ENCODE measurements around the gene RACK1.
A peak's percentile ranks its signal among the peaks of the same experiment; 100 is the strongest.

The RACK1 gene

GRCh38 chr5:181192337-181193046 is 51.2 kb downstream of the RACK1 start:
- Histone ChIP-seq H3K27ac (peak overlapping the region; percentile 84), H3K36me3 (no peaks in the 10 kb centered on the region), H3K27me3 (peaks cover 39% of the 10 kb centered on the region), H3K4me3 (ENCODE audit: low read depth in 1 of 2, low read length in 1 of 2) (peak overlapping the region; percentile 77 to 86), H3K4me1 (ENCODE audit: control insufficient read depth in 1 of 2, insufficient read depth in 1 of 2, low read depth in 1 of 2, low read length in 1 of 2) (peaks cover 39 to 47% of the 10 kb centered on the region in 2 experiments), H3K9me3 (no peaks in the 10 kb centered on the region)
- no peak for TF ChIP-seq CTCF (IDR thresholded peaks at IDR 0.05)

- TF ChIP-seq CTCF (IDR thresholded peaks at IDR 0.05) = peak; percentile 56
- Histone ChIP-seq H3K9me3 (no peaks in the 10 kb centered on the region), H3K27me3 (peaks cover 45% of the 10 kb centered on the region), H3K27ac (peak overlapping the region; percentile 84), H3K4me1 (ENCODE audit: control insufficient read depth in 1 of 2, insufficient read depth in 1 of 2, low read depth in 1 of 2, low read length in 1 of 2) (peaks cover 39 to 47% of the 10 kb centered on the region in 2 experiments), H3K36me3 (no peaks in the 10 kb centered on the region), H3K4me3 (ENCODE audit: low read depth in 1 of 2, low read length in 1 of 2) (peak overlapping the region; percentile 77 to 86)
Measured at GRCh38 chr5:181191526-181192336, 52.0 kb downstream of the RACK1 start.

DNA sequence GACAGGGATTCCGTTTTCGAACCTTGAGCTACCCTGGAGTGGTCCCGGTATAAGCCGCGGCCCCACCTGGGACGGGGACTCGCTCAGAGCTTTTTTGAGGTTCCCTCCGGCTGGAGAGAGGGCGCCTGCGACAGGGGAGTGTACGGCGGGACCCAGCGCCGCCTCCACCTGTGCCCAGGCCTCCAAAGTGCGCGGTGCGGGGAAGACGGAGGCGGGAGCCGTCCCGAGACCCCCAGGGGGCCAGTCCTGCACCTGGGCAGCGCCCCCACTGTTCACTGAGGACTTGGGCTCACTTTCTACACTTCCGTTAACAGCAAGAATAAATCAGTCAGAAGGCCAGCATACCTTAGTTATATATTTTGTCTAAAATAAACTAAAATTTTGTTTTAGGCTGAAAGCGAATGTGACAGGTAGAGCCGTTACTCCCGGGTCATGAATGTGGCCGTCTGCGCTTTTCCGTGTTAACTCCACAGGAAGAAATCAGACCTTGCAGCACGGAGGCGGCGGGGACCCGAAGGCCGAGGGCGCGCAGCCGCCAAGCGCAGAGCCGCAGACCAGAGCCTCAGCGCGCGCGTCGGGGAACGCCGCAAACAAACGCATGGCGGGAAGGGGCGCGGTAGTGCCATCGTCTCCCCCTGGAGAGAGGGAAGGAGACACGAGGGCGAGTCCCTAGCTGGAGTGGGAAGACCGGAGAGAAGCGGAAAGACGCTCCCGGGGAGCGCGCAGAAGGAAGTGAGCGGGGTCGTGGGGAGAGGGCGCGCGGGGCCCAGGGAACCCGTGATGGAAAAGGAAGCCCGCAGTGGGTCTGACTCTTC is 52.8 kb downstream of the RACK1 start:
- H3K36me3 ChIP-seq = no peaks in the 10 kb centered on the region
- no peak for TF ChIP-seq CTCF (IDR thresholded peaks at IDR 0.05)
- no peaks in the 10 kb centered on the region for H3K9me3 ChIP-seq
- peaks cover 39 to 47% of the 10 kb centered on the region in 2 experiments for H3K4me1 ChIP-seq (ENCODE audit: control insufficient read depth in 1 of 2, insufficient read depth in 1 of 2, low read depth in 1 of 2, low read length in 1 of 2)
- peak overlapping the region; percentile 77 to 86 for H3K4me3 ChIP-seq (ENCODE audit: low read depth in 1 of 2, low read length in 1 of 2)
- H3K27me3 ChIP-seq = peaks cover 53% of the 10 kb centered on the region
- H3K27ac ChIP-seq = peak overlapping the region; percentile 84

GRCh38 chr5:181189962-181190710 is 53.6 kb downstream of the RACK1 start:
- peak overlapping the region; percentile 84 for H3K27ac ChIP-seq

More at GRCh38 chr5:181189962-181190710, 53.6 kb downstream of the RACK1 start:
- H3K4me3 ChIP-seq (ENCODE audit: low read depth in 1 of 2, low read length in 1 of 2) = peak overlapping the region; percentile 77 to 86
- peaks cover 39 to 47% of the 10 kb centered on the region in 2 experiments for H3K4me1 ChIP-seq (ENCODE audit: control insufficient read depth in 1 of 2, insufficient read depth in 1 of 2, low read depth in 1 of 2, low read length in 1 of 2)
- H3K27me3 ChIP-seq = peaks cover 61% of the 10 kb centered on the region
- H3K36me3 ChIP-seq = no peaks in the 10 kb centered on the region
- TF ChIP-seq CTCF (IDR thresholded peaks at IDR 0.05) = no peak
- no peaks in the 10 kb centered on the region for H3K9me3 ChIP-seq
